ENCODE results near the gene SEPSECS. TPM values are rescaled to one million over a fixed set of nuclear protein-coding genes. Genes with fewer than 3 reads are reported as not detected.

SEPSECS gene
- total and polyA plus RNA-seq, 2 experiments from 2014 or later = 1.2 to 4.7 TPM

GRCh38 chr4:25144870-25145481, 15.3 kb downstream of the SEPSECS start:
- no peaks in the 10 kb centered on the region for H3K4me1 ChIP-seq (ENCODE audit: insufficient read depth)
- no peaks in the 10 kb centered on the region for H4K20me1 ChIP-seq (replicated peaks; ENCODE audit: insufficient read depth)
- H3F3A ChIP-seq (replicated peaks; ENCODE audit: low read depth) = no peaks in the 10 kb centered on the region
- ATAC-seq (no peak), DNase-seq (ENCODE audit: low spot score) (peak; percentile 29)
- H3K4me2 ChIP-seq = no peak overlapping the region
- Mint-ChIP-seq H3K27me3 (ENCODE audit: insufficient read depth, low read depth, poor library complexity) (no peaks in the 10 kb centered on the region), H3K4me3 (no peak overlapping the region), H3K9me3 (no peaks in the 10 kb centered on the region), H3K36me3 (ENCODE audit: low read depth) (no peaks in the 10 kb centered on the region), H3K4me1 (no peaks in the 10 kb centered on the region), H3K27ac (no peak overlapping the region)
- H2AFZ ChIP-seq = no peak overlapping the region
- TF ChIP-seq, protein P1, sequence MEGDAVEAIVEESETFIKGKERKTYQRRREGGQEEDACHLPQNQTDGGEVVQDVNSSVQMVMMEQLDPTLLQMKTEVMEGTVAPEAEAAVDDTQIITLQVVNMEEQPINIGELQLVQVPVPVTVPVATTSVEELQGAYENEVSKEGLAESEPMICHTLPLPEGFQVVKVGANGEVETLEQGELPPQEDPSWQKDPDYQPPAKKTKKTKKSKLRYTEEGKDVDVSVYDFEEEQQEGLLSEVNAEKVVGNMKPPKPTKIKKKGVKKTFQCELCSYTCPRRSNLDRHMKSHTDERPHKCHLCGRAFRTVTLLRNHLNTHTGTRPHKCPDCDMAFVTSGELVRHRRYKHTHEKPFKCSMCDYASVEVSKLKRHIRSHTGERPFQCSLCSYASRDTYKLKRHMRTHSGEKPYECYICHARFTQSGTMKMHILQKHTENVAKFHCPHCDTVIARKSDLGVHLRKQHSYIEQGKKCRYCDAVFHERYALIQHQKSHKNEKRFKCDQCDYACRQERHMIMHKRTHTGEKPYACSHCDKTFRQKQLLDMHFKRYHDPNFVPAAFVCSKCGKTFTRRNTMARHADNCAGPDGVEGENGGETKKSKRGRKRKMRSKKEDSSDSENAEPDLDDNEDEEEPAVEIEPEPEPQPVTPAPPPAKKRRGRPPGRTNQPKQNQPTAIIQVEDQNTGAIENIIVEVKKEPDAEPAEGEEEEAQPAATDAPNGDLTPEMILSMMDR (conservative IDR thresholded peaks at IDR 0.05; ENCODE audit: low read depth in 2 of 2) = peak; percentile 45 to 61
- no peak for TF ChIP-seq EZH2phosphoT487 (IDR thresholded peaks at IDR 0.05; ENCODE audit: unreplicated experiment)
- no peak for TF ChIP-seq NANOG (IDR thresholded peaks at IDR 0.05; ENCODE audit: borderline replicate concordance)
- no peak overlapping the region for H3K4me3 ChIP-seq
- no peaks in the 10 kb centered on the region for H3K36me3 ChIP-seq (ENCODE audit: insufficient read depth)
- H3K27me3 ChIP-seq (ENCODE audit: insufficient read depth) = no peaks in the 10 kb centered on the region
- no peaks in the 10 kb centered on the region for H3K9me2 ChIP-seq (ENCODE audit: insufficient read depth)
- no peaks in the 10 kb centered on the region for H3K79me2 ChIP-seq (replicated peaks; ENCODE audit: insufficient read depth)
- H3K27ac ChIP-seq (ENCODE audit: low read depth) = no peak overlapping the region

DNA sequence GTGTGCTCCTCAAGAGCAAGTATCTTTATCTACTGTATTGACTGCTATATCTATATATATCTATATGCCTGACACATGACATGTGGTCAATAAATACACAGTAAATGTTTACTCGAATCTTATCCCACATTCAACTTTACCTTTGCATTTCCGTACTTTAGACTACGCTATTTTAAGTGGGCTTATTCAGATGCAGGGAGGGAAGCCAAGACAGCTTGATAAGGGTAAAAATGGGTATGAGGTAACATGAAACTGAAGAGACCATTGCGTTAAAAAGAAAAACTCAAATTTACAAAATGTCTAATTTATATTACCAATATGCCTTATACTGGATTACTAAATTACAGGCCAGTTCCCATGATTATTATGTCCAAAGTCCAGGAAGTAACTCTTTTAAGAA, 17.8 kb downstream of the SEPSECS start:
- Histone ChIP-seq H3K9me2 (ENCODE audit: insufficient read depth) (no peaks in the 10 kb centered on the region), H3K79me2 (replicated peaks; ENCODE audit: insufficient read depth) (no peaks in the 10 kb centered on the region)
- no peak for ATAC-seq
- TF ChIP-seq EZH2phosphoT487 (IDR thresholded peaks at IDR 0.05; ENCODE audit: unreplicated experiment) (no peak), POLR2AphosphoS5 (IDR thresholded peaks at IDR 0.05; ENCODE audit: low read depth) (no peak), EZH2 (IDR thresholded peaks at IDR 0.05; ENCODE audit: low read depth, unreplicated experiment) (no peak), STAT1 (IDR thresholded peaks at IDR 0.05; ENCODE audit: unreplicated experiment) (no peak), ZNF331 (CRISPR knock-in tag; IDR thresholded peaks at IDR 0.05; ENCODE audit: low read depth) (no peak)
- TF ChIP-seq, protein P2, sequence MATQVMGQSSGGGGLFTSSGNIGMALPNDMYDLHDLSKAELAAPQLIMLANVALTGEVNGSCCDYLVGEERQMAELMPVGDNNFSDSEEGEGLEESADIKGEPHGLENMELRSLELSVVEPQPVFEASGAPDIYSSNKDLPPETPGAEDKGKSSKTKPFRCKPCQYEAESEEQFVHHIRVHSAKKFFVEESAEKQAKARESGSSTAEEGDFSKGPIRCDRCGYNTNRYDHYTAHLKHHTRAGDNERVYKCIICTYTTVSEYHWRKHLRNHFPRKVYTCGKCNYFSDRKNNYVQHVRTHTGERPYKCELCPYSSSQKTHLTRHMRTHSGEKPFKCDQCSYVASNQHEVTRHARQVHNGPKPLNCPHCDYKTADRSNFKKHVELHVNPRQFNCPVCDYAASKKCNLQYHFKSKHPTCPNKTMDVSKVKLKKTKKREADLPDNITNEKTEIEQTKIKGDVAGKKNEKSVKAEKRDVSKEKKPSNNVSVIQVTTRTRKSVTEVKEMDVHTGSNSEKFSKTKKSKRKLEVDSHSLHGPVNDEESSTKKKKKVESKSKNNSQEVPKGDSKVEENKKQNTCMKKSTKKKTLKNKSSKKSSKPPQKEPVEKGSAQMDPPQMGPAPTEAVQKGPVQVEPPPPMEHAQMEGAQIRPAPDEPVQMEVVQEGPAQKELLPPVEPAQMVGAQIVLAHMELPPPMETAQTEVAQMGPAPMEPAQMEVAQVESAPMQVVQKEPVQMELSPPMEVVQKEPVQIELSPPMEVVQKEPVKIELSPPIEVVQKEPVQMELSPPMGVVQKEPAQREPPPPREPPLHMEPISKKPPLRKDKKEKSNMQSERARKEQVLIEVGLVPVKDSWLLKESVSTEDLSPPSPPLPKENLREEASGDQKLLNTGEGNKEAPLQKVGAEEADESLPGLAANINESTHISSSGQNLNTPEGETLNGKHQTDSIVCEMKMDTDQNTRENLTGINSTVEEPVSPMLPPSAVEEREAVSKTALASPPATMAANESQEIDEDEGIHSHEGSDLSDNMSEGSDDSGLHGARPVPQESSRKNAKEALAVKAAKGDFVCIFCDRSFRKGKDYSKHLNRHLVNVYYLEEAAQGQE (IDR thresholded peaks at IDR 0.05; ENCODE audit: unreplicated experiment) = no peak
- TF ChIP-seq, protein P3, sequence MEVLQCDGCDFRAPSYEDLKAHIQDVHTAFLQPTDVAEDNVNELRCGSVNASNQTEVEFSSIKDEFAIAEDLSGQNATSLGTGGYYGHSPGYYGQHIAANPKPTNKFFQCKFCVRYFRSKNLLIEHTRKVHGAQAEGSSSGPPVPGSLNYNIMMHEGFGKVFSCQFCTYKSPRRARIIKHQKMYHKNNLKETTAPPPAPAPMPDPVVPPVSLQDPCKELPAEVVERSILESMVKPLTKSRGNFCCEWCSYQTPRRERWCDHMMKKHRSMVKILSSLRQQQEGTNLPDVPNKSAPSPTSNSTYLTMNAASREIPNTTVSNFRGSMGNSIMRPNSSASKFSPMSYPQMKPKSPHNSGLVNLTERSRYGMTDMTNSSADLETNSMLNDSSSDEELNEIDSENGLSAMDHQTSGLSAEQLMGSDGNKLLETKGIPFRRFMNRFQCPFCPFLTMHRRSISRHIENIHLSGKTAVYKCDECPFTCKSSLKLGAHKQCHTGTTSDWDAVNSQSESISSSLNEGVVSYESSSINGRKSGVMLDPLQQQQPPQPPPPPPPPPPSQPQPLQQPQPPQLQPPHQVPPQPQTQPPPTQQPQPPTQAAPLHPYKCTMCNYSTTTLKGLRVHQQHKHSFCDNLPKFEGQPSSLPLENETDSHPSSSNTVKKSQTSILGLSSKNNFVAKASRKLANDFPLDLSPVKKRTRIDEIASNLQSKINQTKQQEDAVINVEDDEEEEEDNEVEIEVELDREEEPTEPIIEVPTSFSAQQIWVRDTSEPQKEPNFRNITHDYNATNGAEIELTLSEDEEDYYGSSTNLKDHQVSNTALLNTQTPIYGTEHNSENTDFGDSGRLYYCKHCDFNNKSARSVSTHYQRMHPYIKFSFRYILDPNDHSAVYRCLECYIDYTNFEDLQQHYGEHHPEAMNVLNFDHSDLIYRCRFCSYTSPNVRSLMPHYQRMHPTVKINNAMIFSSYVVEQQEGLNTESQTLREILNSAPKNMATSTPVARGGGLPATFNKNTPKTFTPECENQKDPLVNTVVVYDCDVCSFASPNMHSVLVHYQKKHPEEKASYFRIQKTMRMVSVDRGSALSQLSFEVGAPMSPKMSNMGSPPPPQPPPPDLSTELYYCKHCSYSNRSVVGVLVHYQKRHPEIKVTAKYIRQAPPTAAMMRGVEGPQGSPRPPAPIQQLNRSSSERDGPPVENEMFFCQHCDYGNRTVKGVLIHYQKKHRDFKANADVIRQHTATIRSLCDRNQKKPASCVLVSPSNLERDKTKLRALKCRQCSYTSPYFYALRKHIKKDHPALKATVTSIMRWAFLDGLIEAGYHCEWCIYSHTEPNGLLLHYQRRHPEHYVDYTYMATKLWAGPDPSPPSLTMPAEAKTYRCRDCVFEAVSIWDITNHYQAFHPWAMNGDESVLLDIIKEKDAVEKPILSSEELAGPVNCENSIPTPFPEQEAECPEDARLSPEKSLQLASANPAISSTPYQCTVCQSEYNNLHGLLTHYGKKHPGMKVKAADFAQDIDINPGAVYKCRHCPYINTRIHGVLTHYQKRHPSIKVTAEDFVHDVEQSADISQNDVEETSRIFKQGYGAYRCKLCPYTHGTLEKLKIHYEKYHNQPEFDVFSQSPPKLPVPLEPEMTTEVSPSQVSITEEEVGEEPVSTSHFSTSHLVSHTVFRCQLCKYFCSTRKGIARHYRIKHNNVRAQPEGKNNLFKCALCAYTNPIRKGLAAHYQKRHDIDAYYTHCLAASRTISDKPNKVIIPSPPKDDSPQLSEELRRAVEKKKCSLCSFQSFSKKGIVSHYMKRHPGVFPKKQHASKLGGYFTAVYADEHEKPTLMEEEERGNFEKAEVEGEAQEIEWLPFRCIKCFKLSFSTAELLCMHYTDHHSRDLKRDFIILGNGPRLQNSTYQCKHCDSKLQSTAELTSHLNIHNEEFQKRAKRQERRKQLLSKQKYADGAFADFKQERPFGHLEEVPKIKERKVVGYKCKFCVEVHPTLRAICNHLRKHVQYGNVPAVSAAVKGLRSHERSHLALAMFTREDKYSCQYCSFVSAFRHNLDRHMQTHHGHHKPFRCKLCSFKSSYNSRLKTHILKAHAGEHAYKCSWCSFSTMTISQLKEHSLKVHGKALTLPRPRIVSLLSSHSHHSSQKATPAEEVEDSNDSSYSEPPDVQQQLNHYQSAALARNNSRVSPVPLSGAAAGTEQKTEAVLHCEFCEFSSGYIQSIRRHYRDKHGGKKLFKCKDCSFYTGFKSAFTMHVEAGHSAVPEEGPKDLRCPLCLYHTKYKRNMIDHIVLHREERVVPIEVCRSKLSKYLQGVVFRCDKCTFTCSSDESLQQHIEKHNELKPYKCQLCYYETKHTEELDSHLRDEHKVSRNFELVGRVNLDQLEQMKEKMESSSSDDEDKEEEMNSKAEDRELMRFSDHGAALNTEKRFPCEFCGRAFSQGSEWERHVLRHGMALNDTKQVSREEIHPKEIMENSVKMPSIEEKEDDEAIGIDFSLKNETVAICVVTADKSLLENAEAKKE (CRISPR knock-in tag; IDR thresholded peaks at IDR 0.05) = no peak

More for the DNA sequence above, 17.8 kb downstream of the SEPSECS start:
- Mint-ChIP-seq H3K9me3 (0 out of 3 replicates have a peak, but pooled peaks cover 2% of the 10 kb centered on the region), H3K4me1 (no peaks in the 10 kb centered on the region), H3K36me3 (ENCODE audit: low read depth) (peaks cover 6% of the 10 kb centered on the region; the same call in 2 of the 3 replicates), H3K27me3 (ENCODE audit: insufficient read depth, low read depth, poor library complexity) (no peaks in the 10 kb centered on the region), H3K27ac (no peak overlapping the region), H3K4me3 (no peak overlapping the region)
- Histone ChIP-seq H3K4me3 (no peak overlapping the region), H3K27ac (ENCODE audit: low read depth) (no peak overlapping the region), H3K27me3 (ENCODE audit: insufficient read depth) (no peaks in the 10 kb centered on the region), H4K20me1 (replicated peaks; ENCODE audit: insufficient read depth) (no peaks in the 10 kb centered on the region), H3K36me3 (ENCODE audit: insufficient read depth) (no peaks in the 10 kb centered on the region), H3K4me2 (no peak overlapping the region), H2AFZ (no peak overlapping the region), H3F3A (replicated peaks; ENCODE audit: low read depth) (no peaks in the 10 kb centered on the region), H3K4me1 (ENCODE audit: insufficient read depth) (no peaks in the 10 kb centered on the region)
- no peak for DNase-seq (ENCODE audit: low spot score)
